Uterus (tissue), 4 donors: ENCODE data around the gene LEFTY1. TPM values are rescaled to one million over a fixed set of nuclear protein-coding genes. Genes with fewer than 3 reads are reported as not detected.

ENCODE experiments used
- DNase-seq, 2 donors: peaks; one replicate each; pipeline ENCODE4 v3.0.0-alpha.2; 2019 to 2020
- H3K27ac ChIP-seq, 2 donors: fragments of 200-600 bp; sonication (generic); 1 replicate in 1 of 2; 2 replicates in 1 of 2; pipeline ENCODE4 v1.5.1; 2016 to 2018
- H3K27me3 ChIP-seq, 2 donors: fragments of 200-600 bp; sonication (generic); one replicate each; pipeline ENCODE4 v1.5.1; 2018 to 2019; ENCODE audit warnings: control low read depth in 1 of 2
- H3K36me3 ChIP-seq, 2 donors: fragments of 200-600 bp; sonication (generic); one replicate each; pipeline ENCODE4 v1.5.1; 2019; ENCODE audit warnings: control low read depth in 1 of 2
- H3K4me1 ChIP-seq, 2 donors: fragments of 200-600 bp; sonication (generic); one replicate each; pipeline ENCODE4 v1.5.1; 2018 to 2019; ENCODE audit warnings: control low read depth in 1 of 2
- H3K4me3 ChIP-seq, 2 donors: fragments of 200-600 bp; sonication (generic); 1 replicate in 1 of 2; 2 replicates in 1 of 2; pipeline ENCODE4 v1.5.1; 2018 to 2019; ENCODE audit warnings: mild to moderate bottlenecking in 1 of 2
- H3K9me3 ChIP-seq, 2 donors: fragments of 200-600 bp; sonication (generic); one replicate each; pipeline ENCODE4 v1.5.1; 2019; ENCODE audit warnings: control low read depth in 1 of 2
- CTCF ChIP-seq, 4 experiments: fragments of 200-600 bp in 2 of 4; fragments of 450-650 bp in 2 of 4; sonication (generic) in 2 of 4; IDR thresholded peaks; one replicate each; pipeline ENCODE4 v1.5.1; 2016 to 2019; ENCODE audit warnings: antibody characterized with exemption in 4 of 4, mild to moderate bottlenecking in 2 of 4, moderate library complexity in 1 of 4
- POLR2A ChIP-seq, 2 donors: fragments of 450-650 bp; IDR thresholded peaks; one replicate each; pipeline ENCODE4 v1.6.1; 2016; ENCODE audit warnings: antibody characterized with exemption in 2 of 2, mild to moderate bottlenecking in 1 of 2, moderate library complexity in 1 of 2
- intact Hi-C: fragments of 100-400 bp; cut with DNase I; formaldehyde crosslinking; loops from one replicate; pipeline ENCODE4 v1.15.1; 2023; ENCODE audit warnings: low total_unique reads
- total RNA-seq, 4 donors: library from RNA; depleted of rRNA in 3 of 4; stranded (reverse); fragments of >200 nt in 3 of 4; gene quantifications; one replicate each; pipeline versions ENCODE4 v1.1.0 to v1.2.4, GENCODE V29; 2014 to 2023
- donor health status: DM: yes; HTN: yes; CAD: no.

LEFTY1 gene
- total RNA-seq, 4 donors from 2014 or later, result 1.1 to 3.5 TPM; not detected in 2

GRCh38 chr1:225845097-225845496, 43.8 kb downstream of the LEFTY1 start:
- TF ChIP-seq CTCF (IDR thresholded peaks at IDR 0.05) (no peak), POLR2A (IDR thresholded peaks at IDR 0.05) (no peak)
- DNase-seq, result no peak
- intact Hi-C loops, result loop anchor here (5.0 kb wide), 1 partner anchor 38 kb away; no protein-coding TSS in a partner anchor
- H3K4me1 ChIP-seq, result peaks cover 0 to 4% of the 10 kb centered on the region in 2 donors
- no peak overlapping the region for H3K4me3 ChIP-seq
- H3K36me3 ChIP-seq, result no peaks in the 10 kb centered on the region
- no peaks in the 10 kb centered on the region for H3K9me3 ChIP-seq
- H3K27ac ChIP-seq, result peak overlapping the region; percentile 51 to 72
- no peaks in the 10 kb centered on the region for H3K27me3 ChIP-seq

- peak overlapping the region in 1 of 2 donors; percentile 72 for H3K27ac ChIP-seq
- no peak for DNase-seq
- no peaks in the 10 kb centered on the region for H3K36me3 ChIP-seq
- intact Hi-C loops, result loop anchor here (5.0 kb wide), 1 partner anchor 37 kb away; no protein-coding TSS in a partner anchor
- H3K4me1 ChIP-seq, result peaks cover 0 to 4% of the 10 kb centered on the region in 2 donors
- no peaks in the 10 kb centered on the region for H3K27me3 ChIP-seq
- TF ChIP-seq POLR2A (IDR thresholded peaks at IDR 0.05), result no peak
- no peak for TF ChIP-seq CTCF (IDR thresholded peaks at IDR 0.05)
- no peak overlapping the region for H3K4me3 ChIP-seq
- no peaks in the 10 kb centered on the region for H3K9me3 ChIP-seq
These were observed 44.5 kb downstream of the LEFTY1 start for GRCh38 chr1:225844236-225845061.

GRCh38 chr1:225843426-225843795, 45.5 kb downstream of the LEFTY1 start:
- H3K36me3 ChIP-seq, result no peaks in the 10 kb centered on the region
- peaks cover 0 to 4% of the 10 kb centered on the region in 2 donors for H3K4me1 ChIP-seq
- intact Hi-C loops, result no loop called here
- H3K9me3 ChIP-seq, result no peaks in the 10 kb centered on the region
- no peak for DNase-seq
- H3K27me3 ChIP-seq, result no peaks in the 10 kb centered on the region
- TF ChIP-seq CTCF (IDR thresholded peaks at IDR 0.05), result no peak
- no peak for TF ChIP-seq POLR2A (IDR thresholded peaks at IDR 0.05)
- no peak overlapping the region for H3K27ac ChIP-seq
- H3K4me3 ChIP-seq, result no peak overlapping the region

- H3K4me1 ChIP-seq, result peaks cover 0 to 4% of the 10 kb centered on the region in 2 donors
- no peak overlapping the region for H3K4me3 ChIP-seq
- no peak for DNase-seq
- intact Hi-C loops, result no loop called here
- no peak overlapping the region for H3K27ac ChIP-seq
- H3K36me3 ChIP-seq, result no peaks in the 10 kb centered on the region
- no peaks in the 10 kb centered on the region for H3K27me3 ChIP-seq
- TF ChIP-seq POLR2A (IDR thresholded peaks at IDR 0.05), result no peak
- no peak for TF ChIP-seq CTCF (IDR thresholded peaks at IDR 0.05)
- H3K9me3 ChIP-seq, result no peaks in the 10 kb centered on the region
These were observed 46.0 kb downstream of the LEFTY1 start for GRCh38 chr1:225842788-225843425.

DNA sequence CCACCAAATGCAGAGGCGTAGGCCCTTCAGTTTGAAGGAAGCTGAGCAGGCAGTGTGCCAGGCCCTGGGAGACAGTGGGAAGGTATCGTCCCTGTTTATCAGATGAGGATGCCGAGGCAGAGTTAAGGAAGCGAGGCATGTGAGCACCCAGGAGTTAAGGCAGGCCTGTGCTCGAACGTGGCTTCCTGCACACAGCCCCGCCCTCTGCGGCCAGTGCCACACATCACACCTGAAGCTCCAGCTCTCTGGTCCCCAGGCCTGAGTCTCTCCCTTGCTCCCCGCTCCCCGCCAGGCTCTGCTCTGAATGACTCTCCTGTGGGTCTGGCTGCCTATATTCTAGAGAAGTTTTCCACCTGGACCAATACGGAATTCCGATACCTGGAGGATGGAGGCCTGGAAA, 46.9 kb downstream of the LEFTY1 start:
- TF ChIP-seq CTCF (IDR thresholded peaks at IDR 0.05), result no peak
- TF ChIP-seq POLR2A (IDR thresholded peaks at IDR 0.05), result no peak
- no peak overlapping the region for H3K4me3 ChIP-seq
- intact Hi-C loops, result no loop called here
- H3K36me3 ChIP-seq, result no peaks in the 10 kb centered on the region
- peaks cover 0 to 4% of the 10 kb centered on the region in 2 donors for H3K4me1 ChIP-seq
- H3K9me3 ChIP-seq, result no peaks in the 10 kb centered on the region
- no peak overlapping the region for H3K27ac ChIP-seq
- H3K27me3 ChIP-seq, result no peaks in the 10 kb centered on the region
- DNase-seq, result no peak
